Common myeloid progenitor, CD34-positive (primary cell): ENCODE results near the gene LRP4.
A peak's percentile ranks its signal among the peaks of the same experiment; 100 is the strongest.

Source experiments
- CTCF ChIA-PET: fragments of 350-600 bp; sonication (Branson Sonifier 250); formaldehyde crosslinking; loops from one replicate; lab custom pipeline; 2021; ENCODE audit warnings: antibody characterized with exemption; lab: Charles Lee
- POLR2A ChIA-PET: fragments of 350-600 bp; sonication (Branson Sonifier 250); formaldehyde crosslinking; loops from one replicate; lab custom pipeline; 2021; ENCODE audit warnings: antibody characterized with exemption; lab: Charles Lee
- DNase-seq, 3 donors: peaks; one replicate each; pipeline versions ENCODE4 v3.0.0 to v3.0.0-alpha.2; 2013
- H3K27ac ChIP-seq, 2 experiments: 1 replicate in 1 of 2; 2 replicates in 1 of 2; pipeline ENCODE4 v1.7.0; 2013; ENCODE audit warnings: inconsistent platforms in 2 of 2, low read length in 2 of 2, mild to moderate bottlenecking in 2 of 2, low read depth in 1 of 2, moderate library complexity in 1 of 2; ENCODE audit not compliant: severe bottlenecking in 2 of 2, insufficient read depth in 1 of 2, poor library complexity in 1 of 2
- H3K27me3 ChIP-seq, 5 experiments: replicated peaks in 2 of 5; 1 replicate in 3 of 5; 2 replicates in 2 of 5; pipeline versions ENCODE4 v1.6.1 to v1.7.0; 2013; ENCODE audit warnings: low read length in 4 of 5, mild to moderate bottlenecking in 2 of 5, moderate library complexity in 2 of 5, inconsistent platforms in 1 of 5; ENCODE audit not compliant: insufficient read depth in 5 of 5, control insufficient read depth in 4 of 5
- H3K36me3 ChIP-seq, 4 experiments: 1 replicate in 2 of 4; 2 replicates in 2 of 4; pipeline versions ENCODE4 v1.6.1 to v1.7.0; 2013; ENCODE audit warnings: low read length in 3 of 4, control low read depth in 1 of 4, mild to moderate bottlenecking in 1 of 4; ENCODE audit not compliant: control insufficient read depth in 4 of 4, insufficient read depth in 4 of 4
- H3K4me1 ChIP-seq, 4 experiments: 1 replicate in 3 of 4; 2 replicates in 1 of 4; pipeline versions ENCODE4 v1.6.1 to v1.7.1; 2013; ENCODE audit warnings: low read length in 3 of 4, mild to moderate bottlenecking in 3 of 4, control low read depth in 1 of 4, inconsistent platforms in 1 of 4, moderate library complexity in 1 of 4; ENCODE audit not compliant: control insufficient read depth in 4 of 4, insufficient read depth in 4 of 4; ENCODE audit errors: control extremely low read depth in 1 of 4
- H3K4me3 ChIP-seq, 7 experiments: 1 replicate in 4 of 7; 2 replicates in 3 of 7; pipeline versions ENCODE4 v1.5.1 to v1.7.0; 2013; ENCODE audit warnings: mild to moderate bottlenecking in 7 of 7, low read length in 6 of 7, moderate library complexity in 6 of 7, inconsistent platforms in 2 of 7, low read depth in 2 of 7, control low read depth in 1 of 7; ENCODE audit not compliant: insufficient read depth in 4 of 7, control insufficient read depth in 1 of 7; ENCODE audit errors: extremely low read depth in 1 of 7
- H3K9me3 ChIP-seq, 5 experiments: 1 replicate in 4 of 5; 2 replicates in 1 of 5; pipeline versions ENCODE4 v1.6.1 to v1.7.1; 2013; ENCODE audit warnings: low read length in 4 of 5, mild to moderate bottlenecking in 2 of 5, inconsistent platforms in 1 of 5, low read depth in 1 of 5, moderate library complexity in 1 of 5; ENCODE audit not compliant: control insufficient read depth in 4 of 5, insufficient read depth in 2 of 5; ENCODE audit errors: control extremely low read depth in 1 of 5
- WGBS: methylation state at CpG from one replicate; pipeline ENCODE4 v1.1.5; 2013; ENCODE audit not compliant: insufficient coverage; 5-methylcytosine and 5-hydroxymethylcytosine counted together

LRP4 gene

DNA sequence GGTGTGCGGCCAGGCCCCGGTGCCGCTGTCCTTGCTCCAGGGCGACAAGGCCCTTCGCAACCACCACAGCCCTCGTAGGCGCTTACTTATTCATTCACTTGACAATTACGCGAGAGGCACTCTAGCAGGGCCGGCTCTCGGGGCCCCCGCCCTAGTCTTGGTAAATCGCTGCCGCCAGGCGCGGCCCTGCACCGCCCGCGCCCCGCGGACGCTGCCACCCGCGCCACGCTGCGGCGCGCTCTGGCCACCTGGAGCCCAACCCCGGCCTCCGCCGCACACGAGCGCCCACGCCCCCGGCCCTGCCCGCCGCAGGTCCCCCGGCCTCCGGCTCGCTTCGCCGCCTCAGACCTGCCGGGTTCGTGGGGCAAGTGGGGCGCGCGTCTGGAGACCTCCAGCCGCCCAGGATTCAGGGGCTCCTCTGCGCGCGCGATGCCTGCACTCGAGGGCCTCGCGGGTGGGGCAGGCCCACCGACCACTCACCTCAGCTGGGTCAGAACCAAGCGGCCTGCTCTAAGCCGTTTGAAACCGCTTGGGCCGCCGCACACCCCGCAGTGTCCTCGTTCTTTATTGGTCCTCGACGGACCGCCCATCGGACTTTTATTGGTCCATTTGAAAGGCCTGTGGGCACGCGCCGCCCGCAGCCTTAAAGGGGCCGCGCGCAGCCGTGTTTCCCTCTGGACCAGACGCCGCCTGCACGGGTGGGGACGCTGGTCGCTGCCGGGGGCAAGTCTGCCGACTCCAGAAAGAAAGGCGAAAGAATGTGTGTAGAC lies 72.4 kb downstream of the LRP4 start, which contains the start of gene CKAP5:
Gene CKAP5 (minus strand): TSS at position 541 of the 770 bp plus-strand sequence. CDS start 25,049 bp downstream, outside the sequence.
- Histone ChIP-seq H3K36me3 (peaks cover 0 to 6% (median 0%) of the 10 kb centered on the region in 4 experiments), H3K27ac (peak within 1 kb of the TSS; percentile 71 to 88), H3K9me3 (no peaks in the 10 kb centered on the region), H3K27me3 (no peaks in the 10 kb centered on the region), H3K4me1 (peaks cover 8 to 18% (median 13%) of the 10 kb centered on the region in 4 experiments), H3K4me3 (peak within 1 kb of the TSS; percentile 81 to 97 (median 88))
- WGBS = under 1% methylated on average over 78 of the region's 83 CpGs
- DNase-seq = peak; percentile 91 to 94 (median 92)
- ChIA-PET POLR2A (no interaction called here), CTCF (no interaction called here)

DNA sequence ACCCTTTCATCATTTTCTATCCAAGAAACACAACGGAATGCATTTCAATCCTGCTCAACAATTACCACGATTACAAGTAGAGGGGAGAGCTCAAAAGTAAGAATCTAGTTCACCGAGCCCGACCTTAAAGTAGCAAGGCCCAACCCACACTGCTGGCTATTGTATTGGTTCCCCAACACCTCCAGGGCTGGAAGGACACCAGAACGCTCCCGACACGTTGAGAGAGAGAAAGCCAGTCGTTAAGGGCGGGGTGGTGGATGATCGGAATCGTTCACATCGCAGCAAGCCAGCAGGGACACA lies 73.0 kb downstream of the LRP4 start:
- no peaks in the 10 kb centered on the region for H3K27me3 ChIP-seq
- POLR2A ChIA-PET = no interaction called here
- H3K9me3 ChIP-seq = no peaks in the 10 kb centered on the region
- H3K36me3 ChIP-seq = peaks cover 0 to 10% (median 0%) of the 10 kb centered on the region in 4 experiments
- CTCF ChIA-PET = interaction anchor here (0.6 to 1.6 kb wide), 3 partner anchors 9 to 19 kb away, joined by 3 to 6 read pairs (median 3); no protein-coding TSS in a partner anchor
- under 1% methylated on average over 12 of the region's 12 CpGs for WGBS
- H3K4me1 ChIP-seq = peaks cover 8 to 18% (median 13%) of the 10 kb centered on the region in 4 experiments
- H3K4me3 ChIP-seq = peak overlapping the region; percentile 81 to 97 (median 88)
- peak overlapping the region; percentile 71 to 88 for H3K27ac ChIP-seq
- DNase-seq = peak in 1 of 3 donors; percentile 22

- Histone ChIP-seq H3K36me3 (peaks cover 0 to 10% (median under 1%) of the 10 kb centered on the region in 4 experiments), H3K27ac (no peak overlapping the region), H3K4me3 (no peak overlapping the region), H3K4me1 (peaks cover 3 to 16% (median 7%) of the 10 kb centered on the region in 4 experiments), H3K9me3 (no peaks in the 10 kb centered on the region), H3K27me3 (no peaks in the 10 kb centered on the region)
- ChIA-PET POLR2A (no interaction called here), CTCF (no interaction called here)
- no peak for DNase-seq
These were observed 78.2 kb downstream of the LRP4 start for GRCh38 chr11:46840116-46840515.

- H3K36me3 ChIP-seq = peaks cover 0 to 10% (median under 1%) of the 10 kb centered on the region in 4 experiments
- no peaks in the 10 kb centered on the region for H3K9me3 ChIP-seq
- no peak overlapping the region for H3K27ac ChIP-seq
- 100% methylated on average over 1 of the region's 6 CpGs for WGBS
- H3K27me3 ChIP-seq = no peaks in the 10 kb centered on the region
- ChIA-PET POLR2A (no interaction called here), CTCF (interaction anchor here (0.8 kb wide), 1 partner anchor 324 kb away, joined by 3 read pairs; no protein-coding TSS in a partner anchor)
- peaks cover 0 to 6% (median 0%) of the 10 kb centered on the region in 4 experiments for H3K4me1 ChIP-seq
- H3K4me3 ChIP-seq = no peak overlapping the region
- DNase-seq = no peak
These were observed 79.8 kb downstream of the LRP4 start for GRCh38 chr11:46838501-46838900.

DNA sequence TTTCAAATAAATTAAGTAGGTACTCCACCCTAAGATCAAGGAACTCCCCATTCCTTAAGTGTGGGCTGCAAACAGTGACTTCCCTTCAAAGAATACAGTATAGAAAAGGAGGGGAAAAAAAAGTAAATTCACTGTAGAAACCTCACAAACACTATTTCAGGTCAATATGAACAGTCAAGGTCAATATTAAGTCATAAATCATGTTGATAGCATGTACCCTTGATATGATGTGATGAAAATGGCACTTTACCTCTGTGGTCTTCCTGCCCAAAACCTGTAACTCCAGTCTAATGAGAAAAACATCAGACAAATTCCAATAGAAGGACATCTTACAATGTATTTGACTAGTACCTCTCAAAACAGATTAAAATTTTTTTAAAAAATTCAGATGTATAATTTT lies 80.5 kb downstream of the LRP4 start:
- H3K4me1 ChIP-seq = peaks cover 0 to 7% (median 0%) of the 10 kb centered on the region in 4 experiments
- no peak for DNase-seq
- ChIA-PET CTCF (no interaction called here), POLR2A (no interaction called here)
- H3K27ac ChIP-seq = no peak overlapping the region
- H3K4me3 ChIP-seq = no peak overlapping the region
- no peaks in the 10 kb centered on the region for H3K27me3 ChIP-seq
- no peaks in the 10 kb centered on the region for H3K9me3 ChIP-seq
- H3K36me3 ChIP-seq = peaks cover 0 to 10% (median 1%) of the 10 kb centered on the region in 4 experiments

DNA sequence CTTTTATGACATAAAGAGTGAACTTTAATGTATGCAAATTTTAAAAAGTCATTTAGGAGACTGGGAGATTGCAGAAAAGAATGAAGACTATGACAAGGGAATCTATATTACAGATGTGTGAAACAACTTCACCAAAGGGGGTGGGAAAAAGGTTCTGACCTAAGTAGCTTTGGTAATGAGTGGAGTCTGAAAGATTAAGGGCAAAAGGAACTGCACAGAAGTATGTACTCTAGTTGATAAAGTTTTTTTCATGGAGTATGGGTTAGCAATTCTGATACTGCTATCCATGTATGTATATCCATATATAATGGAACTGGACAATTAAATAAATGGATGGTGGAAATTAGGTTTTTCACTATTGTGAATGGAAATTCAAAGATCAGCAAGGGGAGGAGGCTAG lies 81.5 kb downstream of the LRP4 start:
- no peak overlapping the region for H3K27ac ChIP-seq
- no peak overlapping the region for H3K4me3 ChIP-seq
- CTCF ChIA-PET = no interaction called here
- DNase-seq = no peak
- no peaks in the 10 kb centered on the region for H3K27me3 ChIP-seq
- H3K36me3 ChIP-seq = peaks cover 0 to 5% (median 2%) of the 10 kb centered on the region in 4 experiments
- POLR2A ChIA-PET = no interaction called here
- H3K4me1 ChIP-seq = peaks cover 0 to 7% (median 0%) of the 10 kb centered on the region in 4 experiments
- H3K9me3 ChIP-seq = no peaks in the 10 kb centered on the region

DNA sequence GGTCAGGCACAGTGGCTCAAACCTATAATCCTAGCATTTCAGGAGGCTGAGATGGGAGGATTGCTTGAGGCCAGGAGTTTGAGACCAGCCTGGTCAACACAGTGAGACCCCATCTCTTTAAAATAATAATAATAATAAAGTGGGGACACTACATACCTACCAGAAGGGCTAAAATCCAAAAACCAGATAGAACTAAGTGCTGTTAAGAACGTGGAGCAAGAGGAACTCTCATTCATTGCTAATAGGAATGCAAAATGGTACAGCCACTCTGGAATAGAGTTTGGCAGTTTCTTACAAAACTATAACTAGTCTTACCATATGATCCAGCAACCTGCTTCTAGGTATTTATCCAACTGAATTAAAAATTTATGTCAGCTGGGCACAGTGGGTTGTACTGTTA lies 81.9 kb downstream of the LRP4 start:
- no peaks in the 10 kb centered on the region for H3K9me3 ChIP-seq
- no CpG with 5 or more reads among the region's 1 CpG for WGBS
- H3K4me3 ChIP-seq = no peak overlapping the region
- H3K4me1 ChIP-seq = peaks cover 0 to 7% (median 0%) of the 10 kb centered on the region in 4 experiments
- H3K36me3 ChIP-seq = peaks cover 0 to 5% (median 2%) of the 10 kb centered on the region in 4 experiments
- H3K27ac ChIP-seq = no peak overlapping the region
- ChIA-PET CTCF (no interaction called here), POLR2A (no interaction called here)
- no peak for DNase-seq
- H3K27me3 ChIP-seq = no peaks in the 10 kb centered on the region
